ENCODE data around the gene VGLL4.
"Not testable (repeated sequence)": the region's sequence is repeated elsewhere in the genome, so short reads cannot be mapped to it uniquely, and the experiment has no call there.

Gene VGLL4

DNA sequence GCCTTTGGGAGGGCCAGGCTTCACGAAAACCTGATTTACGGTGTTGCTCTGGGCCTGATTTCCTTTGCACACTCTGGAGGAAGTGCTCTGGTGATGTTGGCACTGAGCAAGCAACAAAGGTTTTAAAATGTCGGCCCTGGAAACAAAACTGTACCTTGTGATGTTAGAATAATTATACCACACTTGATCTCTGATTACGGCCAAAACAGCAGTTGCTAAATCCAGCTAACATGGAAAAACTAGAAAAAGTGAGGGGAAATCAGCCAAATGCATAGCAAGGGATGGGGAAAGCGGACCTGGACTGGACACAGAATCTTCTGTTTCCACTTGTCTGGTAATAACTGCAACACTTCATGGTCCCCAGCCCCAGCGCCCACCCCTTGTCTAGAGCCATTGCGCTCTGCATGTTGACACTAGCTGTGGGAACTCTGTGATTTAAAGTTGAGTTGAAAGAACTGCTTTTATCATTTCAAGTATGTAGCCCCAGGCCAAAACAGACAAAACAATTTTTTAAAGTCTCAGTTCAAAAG, 120.1 kb downstream of the VGLL4 start:
- FAIRE-seq, result no peak

DNA sequence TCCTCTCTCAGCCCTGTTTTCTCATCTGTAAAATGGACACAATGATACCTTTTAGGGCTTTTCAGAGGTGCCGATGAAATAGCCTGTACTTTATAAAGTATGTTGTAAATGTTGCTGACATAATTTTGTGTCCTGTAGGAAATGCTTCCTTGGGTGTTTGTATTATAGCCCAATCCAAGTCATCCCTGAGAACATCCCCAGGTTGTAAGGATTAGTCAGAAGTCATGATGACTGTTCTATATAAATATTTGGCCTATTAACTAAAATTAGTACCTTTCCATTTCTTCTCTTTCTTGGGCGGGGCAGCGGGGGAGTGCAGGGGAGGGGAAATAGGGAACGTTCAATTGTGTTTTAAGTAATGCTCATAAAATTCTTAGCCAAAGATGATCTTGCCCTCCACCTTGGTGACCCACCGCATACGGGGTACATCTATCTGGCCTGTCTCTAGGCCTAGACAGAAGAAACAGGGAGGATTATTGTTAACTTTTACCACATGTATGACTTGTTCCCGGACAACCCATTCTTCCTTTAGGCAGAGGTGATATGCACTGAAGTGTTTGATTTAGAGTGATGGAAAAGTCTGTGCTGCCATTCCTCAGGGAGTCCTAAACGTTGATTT, 120.7 kb downstream of the VGLL4 start:
- no peak for FAIRE-seq

DNA sequence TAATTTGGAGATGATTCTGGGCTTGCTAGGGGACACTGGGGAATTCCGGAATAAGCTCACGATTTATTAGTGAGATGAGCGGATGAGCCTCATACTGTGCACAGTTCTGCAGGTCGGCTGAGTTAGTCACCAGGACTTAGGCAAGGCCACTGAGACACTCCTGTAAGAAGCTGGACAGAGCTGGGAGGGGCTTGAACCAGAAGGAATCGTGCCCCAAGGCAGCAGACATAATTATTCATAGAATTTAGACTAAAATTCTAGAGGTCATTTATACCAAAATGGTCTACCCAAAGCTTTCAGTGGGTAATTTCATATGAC, 121.4 kb downstream of the VGLL4 start:
- no peak for FAIRE-seq

DNA sequence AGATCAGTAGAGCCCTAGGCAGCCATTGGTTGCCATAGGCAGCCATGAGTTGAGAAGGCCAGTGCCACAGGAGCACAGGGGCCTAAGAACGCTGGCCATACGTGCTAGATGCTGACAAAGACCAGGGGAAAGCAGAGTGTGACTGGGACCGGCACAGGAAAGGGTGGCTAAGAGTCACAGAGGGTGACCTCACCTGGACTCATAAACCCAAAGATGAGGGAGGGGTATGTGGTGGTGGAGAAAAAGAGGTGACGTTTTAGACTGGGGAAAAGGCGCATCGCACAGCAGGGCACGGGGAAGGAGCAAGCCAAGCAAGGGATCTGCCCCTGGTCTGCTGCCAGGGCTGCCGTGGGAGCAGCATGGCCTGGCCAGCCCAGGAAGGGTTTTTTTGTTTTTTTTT, 122.5 kb downstream of the VGLL4 start:
- FAIRE-seq, result no peak

DNA sequence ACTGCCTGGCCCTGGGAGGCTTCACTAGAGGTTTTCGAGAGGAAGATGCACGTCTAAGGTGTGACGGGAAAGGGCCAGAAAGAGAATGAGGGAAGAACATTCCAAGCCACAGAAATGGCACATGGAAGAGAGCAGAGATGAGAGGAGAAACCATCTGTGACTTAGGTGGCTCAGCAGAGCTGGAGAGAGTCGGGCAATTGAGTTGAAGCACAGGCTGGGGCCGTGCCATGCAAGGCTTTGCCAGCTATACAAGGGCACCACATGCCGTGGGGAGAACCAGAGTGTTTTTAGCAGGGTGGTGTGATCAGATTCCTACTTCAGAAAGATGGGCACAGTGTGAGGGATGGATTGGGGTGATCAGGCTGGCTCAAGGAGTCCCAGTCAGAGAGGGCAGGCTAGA, 126.1 kb downstream of the VGLL4 start:
- no peak for FAIRE-seq

DNA sequence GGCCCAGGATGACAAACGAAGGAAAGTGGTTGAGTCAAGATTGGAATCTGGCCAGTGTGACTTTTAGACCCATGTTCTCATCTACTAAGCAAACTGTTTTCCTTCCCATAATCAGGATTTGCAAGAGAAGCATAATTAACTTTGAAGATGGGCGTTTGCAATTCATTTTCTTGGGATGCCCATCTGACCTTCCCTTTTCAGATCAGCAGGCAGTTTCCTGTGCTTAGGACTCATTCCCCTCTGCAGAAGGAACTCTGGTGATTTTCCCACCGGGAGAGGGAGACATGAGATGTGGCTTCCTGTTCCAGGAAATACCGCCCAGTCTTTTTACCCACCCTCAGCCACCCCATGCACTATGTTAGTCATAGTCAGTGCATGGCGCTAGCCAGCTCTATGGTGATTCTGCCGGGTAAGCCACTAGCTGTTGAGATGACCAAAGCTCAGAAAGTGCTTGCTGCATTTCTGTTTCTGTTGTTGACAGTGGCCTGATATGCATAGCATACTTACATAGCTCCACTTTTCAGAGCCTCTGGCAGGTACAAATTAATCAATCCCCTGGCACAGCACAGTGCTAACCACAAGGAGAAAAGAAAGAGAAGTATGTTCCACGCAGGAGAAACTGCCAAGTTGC, 129.4 kb downstream of the VGLL4 start:
- no peak for FAIRE-seq

DNA sequence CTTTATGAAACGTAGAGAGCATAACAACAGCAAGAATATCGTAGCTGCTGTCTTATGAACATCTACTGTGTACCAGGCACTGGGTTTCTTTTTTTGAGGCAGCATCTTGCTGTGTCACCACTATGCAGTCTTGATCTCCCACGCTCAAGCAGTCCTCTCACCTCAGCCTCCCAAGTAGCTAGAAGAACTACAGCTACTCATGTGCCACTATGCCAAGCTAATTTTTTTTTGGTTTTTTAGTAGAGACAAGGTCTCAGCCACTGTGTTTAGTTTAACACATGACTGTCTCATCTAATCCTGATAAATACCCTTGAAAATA, 129.9 kb downstream of the VGLL4 start:
- no peak for FAIRE-seq

DNA sequence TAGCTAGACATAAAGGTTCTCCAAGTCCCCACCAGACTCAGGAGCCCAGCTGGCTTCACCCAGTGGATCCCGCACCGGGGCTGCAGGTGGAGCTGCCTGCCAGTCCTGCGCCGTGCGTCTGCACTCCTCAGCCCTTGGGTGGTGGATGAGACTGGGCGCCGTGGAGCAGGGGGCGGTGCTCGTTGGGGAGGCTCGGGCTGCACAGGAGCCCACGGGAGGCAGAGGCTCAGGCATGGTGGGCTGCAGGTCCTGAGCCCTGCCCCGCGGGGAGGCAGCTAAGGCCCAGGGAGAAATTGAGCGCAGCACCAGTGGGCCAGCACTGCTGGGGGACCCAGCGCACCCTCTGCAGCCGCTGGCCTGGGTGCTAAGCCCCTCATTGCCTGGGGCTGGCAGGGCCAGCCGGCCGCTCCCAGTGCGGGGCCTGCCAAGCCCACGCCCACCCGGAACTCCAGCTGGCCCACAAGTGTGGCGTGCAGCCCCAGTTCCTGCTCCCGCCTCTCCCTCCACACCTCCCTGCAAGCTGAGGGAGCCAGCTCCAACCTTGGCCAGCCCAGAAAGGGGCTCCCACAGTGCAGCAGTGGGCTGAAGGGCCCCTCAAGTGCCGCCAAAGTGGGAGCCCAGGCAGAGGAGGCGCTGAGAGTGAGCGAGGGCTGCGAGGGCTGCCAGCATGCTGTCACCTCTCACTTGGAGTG, 130.4 kb downstream of the VGLL4 start:
- FAIRE-seq, result not testable (repeated sequence)

DNA sequence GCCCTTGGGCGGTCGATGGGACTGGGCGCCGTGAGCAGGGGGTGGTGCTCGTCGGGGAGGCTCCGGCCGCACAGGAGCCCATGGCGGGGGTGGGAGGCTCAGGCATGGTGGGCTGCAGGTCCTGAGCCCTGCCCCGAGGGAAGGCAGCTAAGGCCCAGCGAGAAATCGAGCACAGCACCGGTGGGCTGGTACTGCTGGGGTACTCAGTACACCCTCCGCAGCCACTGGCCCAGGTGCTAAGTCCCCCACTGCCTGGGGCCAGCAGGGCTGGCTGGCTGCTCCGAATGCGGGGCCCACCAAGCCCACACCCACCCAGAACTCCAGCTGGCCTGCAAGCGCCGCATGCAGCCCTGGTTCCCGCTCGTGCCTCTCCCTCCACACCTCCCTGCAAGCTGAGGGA, 132.1 kb downstream of the VGLL4 start:
- not testable (repeated sequence) for FAIRE-seq

DNA sequence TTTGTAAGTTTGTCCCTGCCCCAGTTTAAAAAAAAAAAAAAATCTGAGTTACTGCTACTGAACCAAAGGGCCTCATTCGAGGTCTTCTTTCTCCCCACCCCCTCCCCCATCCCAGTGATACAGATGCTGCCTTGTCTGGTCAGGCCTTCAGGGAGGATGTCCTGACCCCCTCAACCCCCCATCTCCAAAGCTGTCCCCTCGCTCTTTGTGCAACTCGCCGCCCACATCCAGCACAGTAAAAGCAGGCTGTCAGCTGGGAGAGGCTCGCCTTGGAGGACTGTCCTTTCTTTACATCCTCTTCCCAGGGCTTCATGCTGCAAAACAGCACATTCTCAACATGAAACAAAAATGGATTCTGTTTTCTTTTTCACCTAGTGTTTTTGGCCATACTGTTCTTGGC, 133.4 kb downstream of the VGLL4 start:
- no peak for FAIRE-seq

DNA sequence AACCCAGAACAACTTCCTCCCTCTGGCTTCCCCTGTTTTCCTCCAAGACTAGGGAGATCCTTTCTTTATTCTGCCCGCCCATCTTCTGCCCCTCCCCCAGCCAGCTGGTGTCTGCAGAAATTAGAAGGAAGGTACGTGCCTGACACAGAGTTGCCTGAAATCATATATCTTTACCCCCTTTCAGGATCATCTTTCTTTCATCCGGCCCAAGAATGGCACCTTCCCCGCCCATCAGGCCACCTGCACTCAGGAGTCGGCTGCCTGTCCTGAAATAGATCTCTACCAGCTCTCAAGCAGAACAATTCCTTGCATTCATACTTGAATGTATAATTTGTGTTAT, 133.7 kb downstream of the VGLL4 start:
- no peak for FAIRE-seq

DNA sequence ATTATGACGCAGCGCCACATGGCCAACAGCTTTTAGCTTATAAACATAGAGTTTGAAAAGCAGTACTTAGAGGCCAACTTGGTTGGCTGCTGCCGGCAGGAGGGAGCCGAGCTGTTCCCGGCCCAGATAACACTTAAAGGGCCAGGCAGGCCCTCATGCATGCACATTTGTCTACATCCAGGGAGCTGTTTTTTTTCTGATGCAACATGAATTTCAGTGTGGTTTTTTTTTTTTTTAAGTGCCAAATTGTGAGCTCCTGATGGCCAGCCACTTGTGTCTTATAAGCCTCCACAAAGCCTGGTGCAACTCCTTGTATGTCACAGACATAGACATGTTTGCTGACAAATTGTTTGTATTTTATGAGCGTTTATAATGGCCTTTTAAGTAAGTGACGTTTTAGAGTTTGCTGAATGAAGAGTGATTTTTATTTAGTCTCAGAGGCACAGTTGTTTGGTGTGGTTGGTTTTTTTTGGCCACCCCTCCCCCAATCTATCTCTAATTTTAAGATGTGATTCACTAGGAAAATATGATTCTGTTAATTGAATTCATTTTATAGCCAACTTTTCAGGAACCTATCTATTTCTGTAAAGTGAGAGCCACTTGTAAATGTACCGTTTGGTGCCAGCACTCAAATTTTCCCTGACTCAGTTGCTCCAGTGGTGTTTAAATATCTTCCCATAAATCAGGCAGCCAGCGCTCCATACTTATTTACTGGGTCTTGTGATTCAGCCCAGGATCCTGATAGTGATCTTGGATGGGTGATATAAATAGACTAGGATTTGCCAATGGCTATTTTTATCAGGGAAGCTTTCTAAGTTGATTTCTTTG, 134.3 kb downstream of the VGLL4 start:
- no peak for FAIRE-seq

DNA sequence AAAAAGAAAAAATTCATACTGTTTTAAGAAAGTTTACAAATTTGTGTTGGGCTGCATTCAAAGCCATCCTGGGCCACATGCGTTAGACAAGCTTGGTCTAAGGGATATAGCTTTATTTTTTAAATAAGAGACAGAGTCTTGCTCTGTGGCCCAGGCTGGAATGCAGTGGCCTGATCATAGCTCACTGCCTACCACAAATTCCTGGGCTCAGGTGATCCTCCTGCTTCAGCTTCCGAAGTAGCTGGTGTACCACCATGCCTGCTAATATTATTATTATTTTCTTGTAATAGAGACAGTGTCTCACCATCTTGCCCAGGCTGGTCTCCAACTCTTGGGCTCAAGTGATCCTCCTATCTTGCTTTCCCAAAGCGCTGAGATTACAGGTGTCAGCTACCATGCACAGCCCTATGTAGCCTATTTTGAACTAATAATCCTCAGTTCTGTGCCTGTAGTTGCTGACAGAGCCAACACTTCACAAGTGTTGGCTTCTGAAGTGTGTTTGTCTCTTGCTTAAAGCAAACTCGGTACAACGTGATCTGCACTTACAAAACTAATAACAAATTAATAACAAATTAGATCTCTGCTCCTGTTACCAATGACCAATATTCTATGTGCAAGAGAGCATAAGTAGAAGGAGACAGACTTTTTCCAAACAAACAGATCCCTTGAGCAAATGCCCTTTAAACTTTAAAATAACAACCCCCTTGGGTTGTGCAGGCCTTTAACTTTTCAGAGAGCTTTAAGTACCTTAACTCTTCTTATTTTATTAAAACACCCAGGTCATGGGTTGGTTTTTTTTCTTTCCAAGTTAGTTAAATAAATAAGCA, 135.2 kb downstream of the VGLL4 start:
- FAIRE-seq, result no peak

DNA sequence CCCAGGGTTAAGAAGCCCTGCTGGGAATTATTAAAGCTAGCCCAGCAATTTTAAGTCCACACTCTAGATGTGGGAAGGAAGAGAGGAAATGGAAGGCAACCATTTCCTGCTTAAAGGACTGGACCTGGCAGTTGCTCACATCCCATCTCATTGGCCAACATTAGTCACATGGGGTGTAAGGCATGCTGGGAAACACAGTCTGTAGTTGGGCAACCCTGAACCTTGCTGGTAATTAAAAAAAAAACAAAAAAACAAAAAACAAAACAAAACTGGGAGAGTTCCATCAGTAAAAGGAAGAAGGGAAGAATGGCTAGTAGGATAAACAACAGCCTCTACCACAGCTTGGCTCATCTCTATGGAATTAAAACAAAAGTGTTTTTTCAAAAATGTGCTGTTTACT, 136.0 kb downstream of the VGLL4 start:
- no peak for FAIRE-seq
